HL-60 (cell line): ENCODE data around the gene PRM3.
"Not testable (repeated sequence)": the region's sequence is repeated elsewhere in the genome, so short reads cannot be mapped to it uniquely, and the experiment has no call there.

ENCODE experiments used
- CTCF ChIP-seq: IDR thresholded peaks from one replicate; pipeline ENCODE4 v1.5.1; 2011; ENCODE audit warnings: low read length, control low read depth, inconsistent platforms; ENCODE audit not compliant: insufficient read depth
- GABPA ChIP-seq: IDR thresholded peaks from 2 replicates; pipeline ENCODE4 v1.6.1; 2012; ENCODE audit warnings: low read depth
- POLR2AphosphoS5 ChIP-seq: IDR thresholded peaks from 2 replicates; pipeline ENCODE4 v1.6.1; 2012; ENCODE audit warnings: low read depth
- SPI1 ChIP-seq: IDR thresholded peaks from 2 replicates; pipeline ENCODE4 v1.6.1; 2012; ENCODE audit warnings: low read depth, mild to moderate bottlenecking, borderline replicate concordance
- TF ChIP-seq, protein P1 (sequence below): IDR thresholded peaks from 2 replicates; pipeline ENCODE4 v1.6.1; 2012; ENCODE audit warnings: low read depth; ENCODE audit not compliant: insufficient replicate concordance

DNA sequence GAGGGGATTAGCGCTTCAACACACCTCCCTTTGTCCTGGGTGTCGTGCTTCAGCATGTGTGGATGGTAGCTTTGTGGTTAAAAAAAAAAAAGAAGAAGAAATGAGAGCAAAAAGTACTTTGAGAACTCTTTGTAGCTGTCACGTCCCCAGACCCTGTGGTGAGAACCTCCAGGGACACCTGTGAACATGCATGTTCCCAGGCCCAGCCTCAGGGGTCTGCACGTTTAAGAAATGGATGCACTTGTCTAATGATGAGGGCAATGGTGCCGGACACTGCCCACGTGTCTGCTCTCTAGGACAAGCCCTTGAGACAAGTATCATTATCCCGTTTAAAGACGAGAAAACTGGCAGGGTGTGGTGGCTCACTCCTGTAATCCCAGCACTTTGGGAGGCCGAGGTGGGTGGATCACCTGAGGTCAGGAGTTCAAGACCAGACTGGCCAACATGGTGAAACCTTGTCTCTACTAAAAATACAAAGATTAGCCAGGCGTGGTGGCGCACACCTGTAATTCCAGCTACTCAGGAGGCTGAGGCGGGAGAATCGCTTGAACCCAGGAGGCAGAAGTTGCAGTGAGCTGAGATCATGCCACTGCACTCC, 25.6 kb upstream of the PRM3 start:
- not testable (repeated sequence) for TF ChIP-seq CTCF, POLR2AphosphoS5, SPI1, GABPA
- TF ChIP-seq, protein P1, sequence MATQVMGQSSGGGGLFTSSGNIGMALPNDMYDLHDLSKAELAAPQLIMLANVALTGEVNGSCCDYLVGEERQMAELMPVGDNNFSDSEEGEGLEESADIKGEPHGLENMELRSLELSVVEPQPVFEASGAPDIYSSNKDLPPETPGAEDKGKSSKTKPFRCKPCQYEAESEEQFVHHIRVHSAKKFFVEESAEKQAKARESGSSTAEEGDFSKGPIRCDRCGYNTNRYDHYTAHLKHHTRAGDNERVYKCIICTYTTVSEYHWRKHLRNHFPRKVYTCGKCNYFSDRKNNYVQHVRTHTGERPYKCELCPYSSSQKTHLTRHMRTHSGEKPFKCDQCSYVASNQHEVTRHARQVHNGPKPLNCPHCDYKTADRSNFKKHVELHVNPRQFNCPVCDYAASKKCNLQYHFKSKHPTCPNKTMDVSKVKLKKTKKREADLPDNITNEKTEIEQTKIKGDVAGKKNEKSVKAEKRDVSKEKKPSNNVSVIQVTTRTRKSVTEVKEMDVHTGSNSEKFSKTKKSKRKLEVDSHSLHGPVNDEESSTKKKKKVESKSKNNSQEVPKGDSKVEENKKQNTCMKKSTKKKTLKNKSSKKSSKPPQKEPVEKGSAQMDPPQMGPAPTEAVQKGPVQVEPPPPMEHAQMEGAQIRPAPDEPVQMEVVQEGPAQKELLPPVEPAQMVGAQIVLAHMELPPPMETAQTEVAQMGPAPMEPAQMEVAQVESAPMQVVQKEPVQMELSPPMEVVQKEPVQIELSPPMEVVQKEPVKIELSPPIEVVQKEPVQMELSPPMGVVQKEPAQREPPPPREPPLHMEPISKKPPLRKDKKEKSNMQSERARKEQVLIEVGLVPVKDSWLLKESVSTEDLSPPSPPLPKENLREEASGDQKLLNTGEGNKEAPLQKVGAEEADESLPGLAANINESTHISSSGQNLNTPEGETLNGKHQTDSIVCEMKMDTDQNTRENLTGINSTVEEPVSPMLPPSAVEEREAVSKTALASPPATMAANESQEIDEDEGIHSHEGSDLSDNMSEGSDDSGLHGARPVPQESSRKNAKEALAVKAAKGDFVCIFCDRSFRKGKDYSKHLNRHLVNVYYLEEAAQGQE, result not testable (repeated sequence)
